ENCODE data around the gene ZMIZ1.
"Not testable (repeated sequence)": the region's sequence is repeated elsewhere in the genome, so short reads cannot be mapped to it uniquely, and the experiment has no call there.

ZMIZ1 gene

DNA sequence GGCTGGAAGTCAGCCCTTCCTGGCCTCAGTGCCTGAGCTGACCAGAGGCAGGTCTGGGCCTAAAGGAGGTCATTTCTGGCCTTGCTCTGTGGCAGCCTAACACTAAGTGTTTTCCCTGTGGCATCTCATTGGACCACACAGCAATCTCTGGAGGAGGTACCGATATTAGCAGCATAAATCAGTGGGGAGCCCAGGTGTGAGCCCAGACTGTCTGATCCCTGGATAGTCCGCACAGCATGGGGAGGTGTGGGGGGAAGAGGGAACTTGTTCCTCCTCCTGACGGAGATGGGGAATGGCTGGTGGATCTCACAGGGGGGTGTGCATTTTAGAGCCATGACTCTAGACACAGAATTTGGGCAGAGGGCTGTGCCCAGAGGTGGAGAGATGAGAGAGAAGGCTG lies 267.5 kb downstream of the ZMIZ1 start:
- DNase-seq (ENCODE audit: extremely low spot score, insufficient read length, low read depth) (no peak), FAIRE-seq (no peak)

DNA sequence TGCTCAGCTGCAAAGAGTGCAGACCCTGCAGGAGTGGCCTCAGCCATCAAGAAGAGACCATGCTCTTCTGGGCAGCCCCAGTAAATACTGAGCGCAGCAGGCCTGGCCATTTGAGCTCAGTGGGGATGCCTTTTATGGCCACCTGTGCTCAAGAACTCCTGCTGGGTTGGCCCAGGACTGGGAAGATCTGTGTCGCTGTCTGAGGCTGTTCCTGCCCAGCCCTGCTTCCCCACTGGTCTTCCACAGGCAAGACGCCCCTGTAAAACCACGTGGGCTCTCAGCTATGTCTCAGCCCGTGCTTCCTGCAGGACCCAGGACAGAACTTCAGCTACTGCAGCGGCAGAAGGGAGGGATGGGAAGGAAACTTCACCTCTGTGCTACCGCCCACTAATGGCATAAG lies 268.0 kb downstream of the ZMIZ1 start:
- DNase-seq (ENCODE audit: extremely low spot score, insufficient read length, low read depth) (no peak), FAIRE-seq (no peak)

DNA sequence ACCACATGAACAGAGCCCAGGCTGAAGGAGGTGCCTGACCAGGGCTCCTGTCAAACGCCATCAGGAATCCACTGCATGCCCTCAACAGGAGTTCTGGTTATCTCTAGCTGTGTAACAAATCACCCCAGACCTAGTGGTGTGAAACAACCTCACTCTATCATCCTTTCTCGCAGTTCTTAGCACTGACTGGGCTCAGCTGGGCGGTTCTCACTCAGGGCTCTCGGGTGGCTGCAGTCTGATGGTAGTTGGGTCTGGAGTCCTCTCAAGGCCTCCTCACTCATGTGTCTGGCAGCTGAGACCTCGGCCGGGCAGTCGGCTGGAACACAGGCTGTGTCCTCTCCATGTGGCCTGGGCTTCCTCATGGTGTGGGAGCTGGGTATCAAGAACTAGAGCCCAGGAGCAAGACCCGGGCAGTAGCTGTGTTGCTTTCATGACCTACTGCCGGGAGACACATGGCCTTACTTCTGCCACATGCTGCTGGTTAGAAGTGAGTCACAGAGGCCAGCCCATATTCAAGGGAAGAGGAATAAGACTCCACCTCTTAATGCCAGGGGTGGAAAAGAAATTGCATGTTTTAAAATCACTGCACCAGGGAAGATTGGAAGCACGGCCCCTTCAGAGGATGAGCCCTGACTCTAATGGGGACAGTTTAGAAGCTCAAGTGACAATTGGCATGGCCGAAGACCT lies 269.2 kb downstream of the ZMIZ1 start:
- not testable (repeated sequence) for FAIRE-seq

DNA sequence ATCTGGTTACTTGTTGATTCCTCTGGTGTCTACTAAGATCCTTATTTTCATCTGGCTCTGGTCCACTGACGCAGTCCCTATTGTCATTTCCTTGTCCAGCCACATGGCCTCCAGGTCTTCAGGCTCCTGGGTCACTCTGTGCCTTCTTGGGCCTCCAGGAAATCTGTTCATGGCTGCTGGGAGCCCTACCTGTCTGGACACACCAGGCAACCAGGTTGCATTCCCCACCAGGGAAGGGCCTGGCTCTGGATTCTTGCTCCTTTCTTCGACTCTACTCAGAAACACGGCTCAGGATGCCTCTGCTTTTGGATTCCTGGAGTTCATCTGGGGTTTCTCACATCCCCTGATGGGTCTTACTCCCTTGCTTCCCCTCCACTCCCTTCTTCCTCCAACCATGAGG lies 270.5 kb downstream of the ZMIZ1 start:
- DNase-seq (ENCODE audit: extremely low spot score, insufficient read length, low read depth) (no peak), FAIRE-seq (no peak)

More for the DNA sequence above, 269.2 kb downstream of the ZMIZ1 start:
- DNase-seq (ENCODE audit: extremely low spot score, insufficient read length, low read depth): not testable (repeated sequence)

DNA sequence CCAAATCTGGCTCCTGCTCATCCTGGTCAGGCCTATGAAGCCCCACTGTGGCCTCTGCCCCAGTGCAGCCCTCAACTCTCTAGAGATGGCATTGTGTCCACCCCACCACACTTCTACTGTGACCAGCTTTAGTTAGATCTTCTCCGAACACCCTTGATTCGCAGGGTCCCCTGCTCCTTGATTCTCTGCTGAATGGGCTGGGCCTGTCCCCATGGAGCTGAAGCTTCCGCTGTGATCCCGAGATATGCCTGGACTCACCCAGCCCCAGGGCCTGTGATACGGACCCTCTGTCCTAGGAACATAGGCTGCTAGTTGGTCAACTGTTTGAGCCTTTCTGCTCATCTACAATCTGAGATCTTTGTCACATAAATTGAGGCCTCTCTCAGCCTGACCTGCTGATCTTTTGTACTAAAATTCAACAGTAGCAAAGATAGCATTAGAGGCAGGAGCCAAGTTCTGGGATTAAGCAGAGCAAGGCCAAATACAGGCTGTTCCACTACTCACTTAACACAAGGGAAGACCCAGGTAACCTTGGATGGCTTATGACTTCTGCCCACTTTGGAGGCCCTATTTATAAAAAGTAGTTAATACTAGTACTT lies 272.0 kb downstream of the ZMIZ1 start:
- FAIRE-seq: no peak

DNA sequence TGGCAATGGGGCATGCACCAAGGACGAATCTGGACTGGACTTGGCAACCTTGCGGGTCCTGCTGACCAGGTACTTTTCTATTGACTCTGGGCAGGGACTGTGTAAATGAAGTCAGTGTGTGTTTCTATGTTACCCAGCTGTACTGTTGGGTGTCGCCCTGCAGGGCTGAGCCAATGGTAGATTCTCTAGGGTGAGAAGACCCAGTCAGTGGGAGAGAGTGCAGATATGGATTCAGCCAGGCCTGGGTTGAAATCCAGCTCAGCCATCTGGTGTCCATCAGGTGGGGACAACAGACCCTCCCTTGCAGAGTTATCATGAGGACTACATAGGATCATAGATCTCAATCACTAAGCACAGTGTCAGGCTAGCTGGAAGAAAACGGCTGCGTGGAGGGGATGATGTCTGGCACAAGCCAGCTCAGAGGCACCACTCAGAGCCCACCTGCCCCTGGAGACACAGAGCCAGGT lies 273.6 kb downstream of the ZMIZ1 start:
- no peak for DNase-seq (ENCODE audit: extremely low spot score, insufficient read length, low read depth)
- no peak for FAIRE-seq

More for the DNA sequence above, 272.0 kb downstream of the ZMIZ1 start:
- DNase-seq (ENCODE audit: extremely low spot score, insufficient read length, low read depth): no peak

DNA sequence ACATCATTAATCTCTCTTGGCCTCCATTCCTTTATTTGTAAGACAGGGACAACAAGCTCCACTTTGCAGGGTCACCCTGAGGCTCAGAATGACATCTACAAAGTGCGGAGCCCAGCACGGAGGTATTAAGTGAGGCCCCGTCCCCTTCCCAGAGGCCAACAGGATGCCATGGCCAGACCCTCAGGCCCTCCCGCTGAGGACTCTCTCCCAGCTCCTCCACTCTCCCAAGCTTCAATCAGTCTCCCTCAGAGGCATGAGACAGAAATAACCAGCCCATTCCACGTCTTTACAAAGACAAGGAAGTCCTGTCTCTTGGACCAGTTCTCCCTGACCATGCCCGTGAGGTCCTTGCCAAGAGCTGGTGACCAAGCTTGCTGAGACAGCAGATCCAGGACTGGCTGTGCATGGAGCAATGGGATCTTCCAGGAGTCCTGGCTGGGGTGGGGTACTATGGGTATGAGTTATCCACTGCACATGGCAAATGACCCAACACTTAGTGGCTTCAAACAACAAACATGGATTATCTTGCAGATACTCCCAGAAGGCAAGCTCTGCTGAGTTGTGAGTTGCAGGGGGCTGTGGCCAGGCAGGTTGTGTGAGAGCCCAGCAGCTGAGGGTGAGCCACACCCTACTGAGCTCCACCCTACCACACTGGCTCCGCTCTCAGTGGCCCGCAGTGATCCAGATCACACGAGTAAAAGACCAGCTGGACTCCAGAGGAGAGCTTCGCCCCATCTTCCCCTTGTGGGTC lies 274.2 kb downstream of the ZMIZ1 start:
- DNase-seq (ENCODE audit: extremely low spot score, insufficient read length, low read depth) (no peak), FAIRE-seq (no peak)

DNA sequence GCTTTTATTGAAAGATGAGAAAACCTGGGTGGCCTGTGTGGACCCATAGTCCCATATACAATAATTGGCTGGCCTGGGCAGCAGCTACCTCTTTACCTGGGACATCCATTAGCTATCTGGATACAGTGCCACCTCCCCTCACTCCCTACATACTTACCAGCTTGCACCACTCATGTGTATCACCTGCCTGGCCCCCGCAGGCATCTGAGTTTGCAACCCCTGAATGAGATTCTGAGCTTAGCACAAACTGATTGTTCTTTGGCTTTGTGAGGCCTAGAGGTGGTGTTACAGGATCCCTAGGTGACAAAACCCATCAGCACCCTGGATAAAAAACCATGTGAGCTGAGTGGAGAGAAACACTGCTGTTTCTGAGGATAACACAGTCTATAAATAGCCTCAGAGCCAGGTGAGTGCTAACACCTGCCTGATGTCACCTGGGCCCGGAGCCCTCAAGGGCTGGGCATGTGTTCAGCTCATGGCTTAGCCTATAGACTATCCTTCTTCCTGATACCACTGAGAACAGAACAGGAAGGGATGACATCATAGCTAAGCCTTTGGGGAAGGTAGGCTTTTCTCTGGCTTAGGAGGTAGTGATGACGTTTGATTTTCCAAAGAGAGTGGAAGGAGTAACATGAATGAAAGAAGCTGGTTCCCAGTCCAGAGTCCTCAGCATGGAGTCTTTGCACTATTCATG lies 275.9 kb downstream of the ZMIZ1 start:
- DNase-seq (ENCODE audit: extremely low spot score, insufficient read length, low read depth): no peak
- FAIRE-seq: no peak

DNA sequence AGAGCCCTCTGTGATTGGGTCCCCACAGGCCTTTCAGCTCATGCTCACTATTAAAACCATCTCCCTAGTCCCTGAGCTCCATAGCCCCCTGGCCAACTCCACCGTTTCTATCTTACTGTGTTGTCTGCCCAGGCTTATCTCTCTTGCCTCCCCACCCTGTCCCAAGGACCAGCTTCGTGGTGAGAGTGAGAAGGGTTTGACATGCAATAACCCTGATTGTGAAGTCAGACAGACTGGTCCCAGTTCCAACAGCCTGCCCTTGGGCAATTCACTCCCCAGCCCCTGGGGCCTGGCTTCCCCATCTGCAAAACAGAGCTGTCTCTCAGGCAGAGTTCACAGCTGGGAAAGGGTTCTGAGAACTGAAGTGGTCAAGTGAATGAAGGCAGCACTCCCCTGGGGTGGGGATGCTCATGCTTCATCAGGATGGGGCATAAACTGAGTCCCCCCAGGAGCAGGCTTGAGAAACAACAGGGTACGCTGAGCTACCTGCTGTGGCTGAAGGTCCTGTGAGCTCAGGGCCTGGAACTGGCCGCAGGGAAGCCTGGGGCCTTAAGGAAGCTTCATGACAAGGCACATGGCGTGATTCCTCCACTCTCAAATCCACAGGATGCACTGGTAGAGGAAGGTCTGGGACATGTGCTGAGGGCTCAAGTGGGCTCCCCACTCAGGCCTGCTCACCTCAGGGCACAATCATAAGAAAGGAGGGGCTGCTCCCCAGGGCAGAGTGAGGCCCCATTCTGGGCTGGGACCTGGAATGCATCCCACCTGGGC lies 276.7 kb downstream of the ZMIZ1 start:
- DNase-seq (ENCODE audit: extremely low spot score, insufficient read length, low read depth): no peak
- FAIRE-seq: no peak

DNA sequence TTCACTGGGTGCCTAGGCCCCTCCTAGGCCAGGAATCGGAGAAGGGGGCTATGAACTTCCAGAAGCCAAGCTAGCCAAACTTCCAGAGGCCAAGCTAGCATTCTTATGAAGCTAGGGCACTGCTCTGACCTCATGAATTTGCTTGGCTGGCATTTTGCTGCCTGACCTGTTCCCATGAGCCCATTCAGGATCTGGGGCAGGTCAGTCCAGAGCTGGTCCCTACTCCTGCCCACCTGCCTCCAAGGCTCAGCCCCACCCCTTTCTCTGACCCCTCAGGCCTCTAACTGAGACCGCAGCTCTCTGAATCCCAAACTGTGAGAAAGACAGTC lies 277.2 kb downstream of the ZMIZ1 start:
- DNase-seq (ENCODE audit: extremely low spot score, insufficient read length, low read depth) (no peak), FAIRE-seq (no peak)

DNA sequence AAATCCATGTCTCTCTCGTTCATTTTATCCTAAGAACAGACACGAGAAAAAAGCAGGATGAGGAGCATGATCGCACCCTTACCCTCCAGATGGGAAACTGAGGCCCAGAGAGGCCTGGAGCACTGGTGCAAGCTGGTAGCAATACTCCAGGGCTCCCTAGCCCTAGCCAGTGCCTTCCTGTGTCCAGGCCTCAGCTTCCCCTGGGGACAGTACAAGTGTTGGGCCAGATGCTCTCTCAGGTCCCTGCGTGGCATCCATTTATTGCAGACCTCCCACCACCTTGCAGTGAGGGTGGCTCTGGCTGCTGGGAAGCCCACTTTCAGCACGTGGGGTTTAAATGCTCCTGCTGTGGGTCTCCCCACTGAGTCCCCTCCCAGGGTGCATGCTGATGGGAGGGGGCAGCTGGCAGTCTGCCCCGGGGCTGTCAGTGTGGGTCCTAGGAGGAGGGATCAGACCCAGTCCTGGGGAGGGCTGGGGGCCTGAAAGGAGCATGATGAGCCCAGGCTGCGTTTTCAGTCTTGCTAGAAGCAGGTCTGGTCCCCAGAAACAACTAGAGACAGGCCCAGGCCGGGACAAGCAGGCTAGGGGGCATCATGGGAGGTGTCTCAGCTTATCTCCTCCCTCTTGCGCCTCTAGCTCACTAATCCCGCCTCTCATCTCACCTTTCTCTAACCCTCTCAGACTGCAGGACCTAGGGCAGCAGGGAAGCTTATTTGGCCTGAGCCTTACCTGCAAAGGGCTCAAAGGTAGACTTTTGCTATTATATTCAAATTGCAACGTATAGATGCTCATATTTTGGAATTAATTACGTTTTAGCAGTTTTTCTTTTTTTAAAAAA lies 277.8 kb downstream of the ZMIZ1 start:
- no peak for DNase-seq (ENCODE audit: extremely low spot score, insufficient read length, low read depth)
- no peak for FAIRE-seq

DNA sequence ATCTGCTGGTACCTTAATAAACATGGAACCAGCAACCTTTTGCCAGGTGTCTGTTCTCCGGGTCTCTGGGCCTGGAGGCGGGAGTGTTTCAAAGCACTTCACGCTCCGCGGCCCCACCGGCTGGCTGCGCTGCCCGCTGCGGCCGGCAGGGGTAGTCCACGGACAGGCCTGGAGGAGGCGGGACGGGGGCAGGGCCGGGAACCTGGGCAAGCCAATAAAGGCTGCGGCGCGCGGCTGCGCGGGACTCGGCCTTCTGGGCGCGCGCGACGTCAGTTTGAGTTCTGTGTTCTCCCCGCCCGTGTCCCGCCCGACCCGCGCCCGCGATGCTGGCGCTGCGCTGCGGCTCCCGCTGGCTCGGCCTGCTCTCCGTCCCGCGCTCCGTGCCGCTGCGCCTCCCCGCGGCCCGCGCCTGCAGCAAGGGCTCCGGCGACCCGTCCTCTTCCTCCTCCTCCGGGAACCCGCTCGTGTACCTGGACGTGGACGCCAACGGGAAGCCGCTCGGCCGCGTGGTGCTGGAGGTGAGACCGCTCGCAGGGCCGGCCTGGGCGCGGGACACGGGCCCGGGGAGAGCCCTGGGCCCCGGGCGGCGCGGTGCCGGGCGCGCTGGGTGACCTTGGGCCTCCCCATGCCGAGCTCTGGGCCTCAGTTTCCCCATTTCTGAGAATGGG lies 278.6 kb downstream of the ZMIZ1 start, which contains the start of gene PPIF:
Gene PPIF (plus strand): TSS at position 244 of the 668 bp plus-strand sequence. CDS start 80 bp downstream, at position 324.
- peak; percentile 90 for DNase-seq (ENCODE audit: extremely low spot score, insufficient read length, low read depth)
- peak; percentile 78 for FAIRE-seq

DNA sequence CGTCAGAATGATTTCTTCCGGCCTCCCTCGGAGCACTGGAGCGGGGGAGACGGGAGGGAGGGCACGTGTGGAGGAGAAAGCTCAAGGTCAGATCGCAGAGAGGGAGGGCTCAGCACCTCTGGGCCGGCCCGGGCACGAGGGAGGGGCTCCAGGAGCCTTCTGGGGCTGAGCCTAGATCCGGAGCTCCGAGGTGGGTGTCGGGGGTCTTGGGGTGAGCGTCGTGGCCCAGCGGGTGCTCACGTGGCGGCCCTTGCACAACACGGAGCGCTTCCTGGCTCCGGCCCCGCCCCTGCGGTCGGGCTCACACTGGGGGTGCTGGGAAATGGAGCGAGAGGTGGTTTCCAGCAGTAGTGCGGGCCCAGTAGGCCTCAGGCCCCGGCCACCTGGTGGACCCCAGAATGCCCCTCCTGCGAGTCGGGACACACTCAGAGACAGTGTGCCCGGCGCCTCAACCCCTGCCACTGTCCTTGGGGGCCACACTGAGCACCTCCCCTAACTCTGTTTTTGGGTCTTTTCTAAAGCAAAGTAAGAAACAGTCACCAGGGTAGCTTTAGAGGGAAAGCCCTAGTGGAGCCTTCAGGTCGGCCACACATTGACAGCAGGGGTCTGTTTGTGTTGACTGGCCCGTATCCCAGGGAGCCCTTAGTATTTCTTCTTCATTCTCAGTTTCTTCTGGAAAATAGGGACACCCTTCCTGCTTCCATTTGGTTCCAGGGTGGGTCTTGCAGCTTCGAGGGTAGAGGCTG lies 279.3 kb downstream of the ZMIZ1 start:
- DNase-seq (ENCODE audit: extremely low spot score, insufficient read length, low read depth) (peak; percentile 62), FAIRE-seq (peak; percentile 67)

DNA sequence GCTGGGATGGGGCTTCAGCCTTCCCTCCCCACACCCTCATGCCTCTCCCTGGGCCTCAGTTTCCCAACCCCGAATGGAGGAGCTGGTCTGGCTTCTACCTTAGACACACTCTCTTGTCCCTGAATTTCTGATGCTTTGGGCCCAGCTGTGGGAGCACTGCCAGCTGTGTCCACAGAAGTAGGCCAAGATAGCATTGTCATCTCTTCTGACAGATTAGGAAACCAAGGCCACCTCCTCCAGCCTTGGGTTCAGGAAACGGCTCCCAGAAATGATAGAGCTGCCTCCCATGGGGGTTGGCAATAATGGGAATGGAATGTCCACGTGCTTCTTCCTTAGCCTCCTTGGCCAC lies 279.8 kb downstream of the ZMIZ1 start:
- DNase-seq (ENCODE audit: extremely low spot score, insufficient read length, low read depth) (no peak), FAIRE-seq (no peak)

DNA sequence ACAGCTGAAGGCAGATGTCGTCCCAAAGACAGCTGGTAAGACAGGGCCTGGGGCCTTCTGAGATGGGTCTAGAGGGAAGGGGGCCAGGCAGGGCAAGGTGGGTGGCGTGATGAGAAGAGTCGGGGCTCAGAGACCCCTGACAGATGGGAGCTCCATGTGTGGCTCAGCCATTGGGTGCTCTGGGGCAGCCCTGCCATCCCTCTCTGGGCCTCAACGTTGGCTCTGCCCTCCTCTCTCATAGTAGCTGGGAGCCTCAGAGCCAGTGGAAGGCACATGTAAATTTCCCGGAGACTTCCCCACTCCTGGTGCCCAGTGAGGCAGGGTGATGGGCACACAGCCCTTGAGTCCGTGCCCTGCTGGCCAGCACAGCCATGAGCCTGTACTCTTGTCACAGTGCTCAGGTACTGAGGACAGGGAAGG lies 280.3 kb downstream of the ZMIZ1 start:
- FAIRE-seq: no peak

DNA sequence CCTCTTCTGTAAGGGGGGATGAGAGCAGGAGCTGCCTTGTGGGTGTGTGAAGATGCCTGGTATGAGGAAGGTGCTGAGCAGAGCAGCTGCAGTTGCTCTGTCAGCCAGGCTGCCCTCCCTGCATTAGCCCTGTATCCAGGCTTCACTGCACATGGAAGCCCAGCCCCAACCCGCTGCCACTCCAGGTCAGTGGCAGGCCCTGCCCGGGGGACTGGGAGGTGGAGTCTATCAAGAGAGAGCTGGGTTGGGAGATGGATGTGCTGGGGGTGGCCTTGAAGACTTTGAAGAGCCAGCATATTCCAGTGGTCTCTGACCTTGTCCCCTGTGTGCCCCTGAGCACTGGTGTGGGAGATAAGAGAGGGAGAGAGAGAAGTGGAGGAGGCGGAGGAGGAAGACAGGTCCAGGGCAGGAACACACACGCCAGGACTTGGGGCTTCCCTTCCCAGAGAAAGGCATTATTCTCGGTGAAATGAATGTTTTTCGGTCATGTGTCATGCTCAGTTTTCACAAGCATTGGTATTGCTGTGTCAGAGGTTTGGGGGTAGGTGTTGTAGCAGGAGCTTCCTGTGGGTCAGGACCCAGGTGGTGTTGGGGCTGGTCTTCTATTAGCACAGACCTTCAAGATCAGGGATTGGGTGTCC lies 281.1 kb downstream of the ZMIZ1 start:
- FAIRE-seq: no peak
- no peak for DNase-seq (ENCODE audit: extremely low spot score, insufficient read length, low read depth)

More for the DNA sequence above, 280.3 kb downstream of the ZMIZ1 start:
- DNase-seq (ENCODE audit: extremely low spot score, insufficient read length, low read depth): no peak

DNA sequence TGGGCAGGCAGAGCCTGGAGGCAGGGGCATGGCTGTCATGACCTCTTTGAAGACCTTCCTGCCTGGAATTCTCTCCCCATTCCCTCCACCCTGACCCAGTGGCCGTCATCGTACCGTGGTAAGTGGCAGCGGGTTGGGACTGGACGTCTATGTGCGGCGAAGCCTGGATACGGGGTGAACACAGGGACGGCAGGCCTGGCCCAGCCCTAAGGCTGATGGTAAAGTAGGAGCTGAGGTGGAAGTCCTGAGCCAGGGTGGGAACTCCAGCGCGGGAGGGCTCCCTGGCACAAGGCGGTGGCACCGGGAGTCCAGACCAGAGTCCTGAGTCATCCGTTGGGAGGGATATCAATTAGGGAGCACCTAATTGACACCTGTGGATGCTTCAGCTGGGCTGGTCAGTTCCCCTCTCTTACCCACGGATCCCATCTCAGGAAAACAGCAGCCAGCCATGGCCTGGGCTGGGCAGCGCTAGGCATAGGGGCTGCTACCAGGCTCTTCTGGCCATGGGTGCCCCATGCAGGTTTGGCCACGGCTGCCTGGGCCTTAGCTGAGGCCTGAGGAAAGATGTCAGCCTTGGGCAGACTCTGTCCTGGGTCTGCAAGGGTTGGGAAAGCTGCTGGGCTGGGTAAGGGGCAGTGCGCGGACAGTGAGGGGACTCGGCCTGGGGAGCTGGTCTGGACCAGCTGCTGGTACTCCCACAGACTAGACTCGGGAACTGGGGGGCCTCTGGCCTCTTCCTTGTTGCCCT lies 281.8 kb downstream of the ZMIZ1 start:
- DNase-seq (ENCODE audit: extremely low spot score, insufficient read length, low read depth) (no peak), FAIRE-seq (no peak)
